ENCODE data around the gene EDEM3.
"Not testable (repeated sequence)": the region's sequence is repeated elsewhere in the genome, so short reads cannot be mapped to it uniquely, and the experiment has no call there.

DNA sequence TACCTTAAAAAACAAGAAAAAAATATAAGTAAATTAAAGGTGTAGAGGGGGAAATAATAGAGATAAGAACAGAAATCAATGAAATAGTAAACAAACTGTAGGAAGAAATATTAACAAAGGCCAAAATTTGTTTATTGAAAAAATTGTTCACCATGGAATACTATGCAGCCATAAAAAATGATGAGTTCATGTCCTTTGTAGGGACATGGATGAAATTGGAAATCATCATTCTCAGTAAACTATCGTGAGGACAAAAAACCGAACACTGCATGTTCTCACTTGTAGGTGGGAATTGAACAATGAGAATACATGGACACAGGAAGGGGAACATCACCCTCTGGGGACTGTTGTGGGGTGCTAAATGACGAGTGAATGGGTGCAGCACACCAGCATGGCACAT, 75.2 kb downstream of the EDEM3 start:
- TF ChIP-seq CTCF (conservative IDR thresholded peaks at IDR 0.05); EZH2 (IDR thresholded peaks at IDR 0.05; ENCODE audit: low read depth): not testable (repeated sequence)
